Measurements from ENCODE around the gene SULT2B1.
A peak's percentile ranks its signal among the peaks of the same experiment; 100 is the strongest.

Gene SULT2B1

DNA sequence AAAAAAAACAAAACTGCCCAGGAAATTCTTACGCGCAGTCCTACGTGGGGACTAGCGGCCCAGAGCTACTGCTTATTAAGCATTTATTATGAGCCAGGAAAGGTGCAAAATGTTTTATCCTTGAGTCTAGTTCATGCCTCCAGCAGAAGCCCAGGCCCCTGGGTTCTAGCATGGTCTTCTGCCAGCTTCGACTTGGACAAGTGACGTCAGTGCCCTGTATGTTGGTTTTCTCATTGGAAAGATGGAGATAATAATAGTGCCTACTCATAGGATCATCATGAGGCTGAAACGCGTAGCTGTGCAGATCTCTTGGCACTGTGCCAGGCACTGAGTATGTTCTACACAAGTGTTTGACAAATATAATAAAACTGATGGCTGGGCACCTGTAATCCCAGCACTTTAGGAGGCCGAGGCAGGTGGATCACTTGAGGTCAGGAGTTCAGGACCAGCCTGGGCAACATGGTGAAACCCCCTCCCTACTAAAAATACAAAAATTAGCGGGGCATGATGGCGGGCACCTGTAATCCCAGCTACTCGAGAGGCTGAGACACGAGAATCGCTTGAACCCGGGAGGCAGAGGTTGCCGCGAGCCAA lies 12.4 kb upstream of the SULT2B1 start:
- H2BK120ac ChIP-seq (ENCODE audit: insufficient read depth, low read length, poor library complexity) = no peak overlapping the region
- no peak overlapping the region for H4K8ac ChIP-seq (ENCODE audit: low read depth, low read length)
- WGBS (ENCODE audit: extremely low coverage, insufficient coverage, insufficient read length) = no CpG with 5 or more reads among the region's 17 CpGs
- no peak overlapping the region for H3K18ac ChIP-seq (ENCODE audit: low read length)
- H3K79me1 ChIP-seq (ENCODE audit: low read length) = no peaks in the 10 kb centered on the region
- no peak overlapping the region for H3K4me3 ChIP-seq (ENCODE audit: low read depth, low read length)
- no peak overlapping the region for H2BK12ac ChIP-seq (ENCODE audit: low read length)
- H3K36me3 ChIP-seq (ENCODE audit: control insufficient read depth in 1 of 2, insufficient read depth in 2 of 2, low read length in 2 of 2) = no peaks in the 10 kb centered on the region
- H3K27ac ChIP-seq (ENCODE audit: low read depth, low read length) = no peak overlapping the region
- H3K79me2 ChIP-seq (ENCODE audit: control insufficient read depth, insufficient read depth, low read length, poor library complexity) = no peaks in the 10 kb centered on the region
- no peak overlapping the region for H3K4me2 ChIP-seq (ENCODE audit: low read length)
- DNase-seq = peak; percentile 59 to 64
- no peak overlapping the region for H4K91ac ChIP-seq (ENCODE audit: low read depth, low read length)
- no peak overlapping the region for H2AK5ac ChIP-seq (ENCODE audit: low read length)
- no peak overlapping the region for H4K12ac ChIP-seq (ENCODE audit: low read depth, low read length)
- peaks cover 8% of the 10 kb centered on the region in 2 experiments for H3K4me1 ChIP-seq (ENCODE audit: control insufficient read depth in 1 of 2, insufficient read depth in 2 of 2, low read length in 2 of 2)
- H2AFZ ChIP-seq (ENCODE audit: insufficient read depth, low read length, poor library complexity) = no peak overlapping the region
- no peak overlapping the region for H3K14ac ChIP-seq (ENCODE audit: low read length)
- H2BK5ac ChIP-seq (ENCODE audit: low read depth, low read length, poor library complexity) = no peak overlapping the region
- no peak overlapping the region for H3K4ac ChIP-seq (ENCODE audit: low read depth, low read length)
- no peaks in the 10 kb centered on the region for H3K27me3 ChIP-seq (ENCODE audit: insufficient read depth, low read length)
- no peak overlapping the region for H3K23ac ChIP-seq (ENCODE audit: low read length)
- H3K9me3 ChIP-seq (ENCODE audit: insufficient read depth, low read depth, low read length) = no peaks in the 10 kb centered on the region
- H3K9ac ChIP-seq (ENCODE audit: low read length) = no peak overlapping the region

DNA sequence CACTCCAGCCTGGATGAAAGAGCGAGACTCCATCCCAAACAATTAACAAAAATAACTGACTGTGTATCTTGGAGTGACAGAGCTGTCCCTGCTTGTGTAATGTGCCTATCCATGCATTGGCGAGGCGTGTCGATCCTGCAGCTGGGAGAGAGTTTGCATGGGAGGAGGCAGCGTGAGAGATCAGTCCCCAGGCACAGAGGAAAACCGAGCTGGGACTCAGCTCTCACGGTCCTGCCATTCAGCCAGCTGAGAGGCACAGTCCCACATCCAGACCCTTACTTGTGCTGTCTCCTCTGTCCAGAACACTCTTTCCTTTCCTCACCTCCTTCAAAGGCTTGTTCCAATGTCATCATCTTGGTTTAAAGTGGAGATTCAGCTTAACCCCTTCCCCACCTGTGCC lies 11.9 kb upstream of the SULT2B1 start:
- no peak overlapping the region for H2AFZ ChIP-seq (ENCODE audit: insufficient read depth, low read length, poor library complexity)

GRCh38 chr19:48541813-48542212 lies 10.2 kb upstream of the SULT2B1 start:
- Histone ChIP-seq H3K79me1 (ENCODE audit: low read length) (no peaks in the 10 kb centered on the region), H2AFZ (ENCODE audit: insufficient read depth, low read length, poor library complexity) (no peak overlapping the region), H2AK5ac (ENCODE audit: low read length) (no peak overlapping the region), H3K36me3 (ENCODE audit: control insufficient read depth in 1 of 2, insufficient read depth in 2 of 2, low read length in 2 of 2) (no peaks in the 10 kb centered on the region), H2BK120ac (ENCODE audit: insufficient read depth, low read length, poor library complexity) (no peak overlapping the region), H3K27ac (ENCODE audit: low read depth, low read length) (no peak overlapping the region), H3K27me3 (ENCODE audit: insufficient read depth, low read length) (no peaks in the 10 kb centered on the region), H2BK5ac (ENCODE audit: low read depth, low read length, poor library complexity) (no peak overlapping the region), H3K4me2 (ENCODE audit: low read length) (no peak overlapping the region), H3K14ac (ENCODE audit: low read length) (no peak overlapping the region), H3K9me3 (ENCODE audit: insufficient read depth, low read depth, low read length) (no peaks in the 10 kb centered on the region), H3K23ac (ENCODE audit: low read length) (no peak overlapping the region), H2BK12ac (ENCODE audit: low read length) (no peak overlapping the region), H3K79me2 (ENCODE audit: control insufficient read depth, insufficient read depth, low read length, poor library complexity) (no peaks in the 10 kb centered on the region), H3K4ac (ENCODE audit: low read depth, low read length) (no peak overlapping the region), H3K4me1 (ENCODE audit: control insufficient read depth in 1 of 2, insufficient read depth in 2 of 2, low read length in 2 of 2) (peaks cover 8% of the 10 kb centered on the region in 2 experiments), H4K8ac (ENCODE audit: low read depth, low read length) (no peak overlapping the region), H3K4me3 (ENCODE audit: low read depth, low read length) (no peak overlapping the region), H4K91ac (ENCODE audit: low read depth, low read length) (no peak overlapping the region), H4K12ac (ENCODE audit: low read depth, low read length) (no peak overlapping the region), H3K18ac (ENCODE audit: low read length) (no peak overlapping the region), H3K9ac (ENCODE audit: low read length) (no peak overlapping the region)
- no CpG with 5 or more reads among the region's 6 CpGs for WGBS (ENCODE audit: extremely low coverage, insufficient coverage, insufficient read length)
- no peak for DNase-seq

More for the DNA sequence above, 11.9 kb upstream of the SULT2B1 start:
- no peak overlapping the region for H3K14ac ChIP-seq (ENCODE audit: low read length)
- no peak overlapping the region for H3K4me2 ChIP-seq (ENCODE audit: low read length)
- no peak overlapping the region for H2BK120ac ChIP-seq (ENCODE audit: insufficient read depth, low read length, poor library complexity)
- no peak overlapping the region for H4K91ac ChIP-seq (ENCODE audit: low read depth, low read length)
- peaks cover 8% of the 10 kb centered on the region in 2 experiments for H3K4me1 ChIP-seq (ENCODE audit: control insufficient read depth in 1 of 2, insufficient read depth in 2 of 2, low read length in 2 of 2)
- no CpG with 5 or more reads among the region's 7 CpGs for WGBS (ENCODE audit: extremely low coverage, insufficient coverage, insufficient read length)
- no peak overlapping the region for H3K4me3 ChIP-seq (ENCODE audit: low read depth, low read length)
- H3K27ac ChIP-seq (ENCODE audit: low read depth, low read length) = no peak overlapping the region
- no peak overlapping the region for H3K23ac ChIP-seq (ENCODE audit: low read length)
- H3K79me2 ChIP-seq (ENCODE audit: control insufficient read depth, insufficient read depth, low read length, poor library complexity) = no peaks in the 10 kb centered on the region
- no peaks in the 10 kb centered on the region for H3K79me1 ChIP-seq (ENCODE audit: low read length)
- H2BK12ac ChIP-seq (ENCODE audit: low read length) = no peak overlapping the region
- H3K9me3 ChIP-seq (ENCODE audit: insufficient read depth, low read depth, low read length) = no peaks in the 10 kb centered on the region
- H4K8ac ChIP-seq (ENCODE audit: low read depth, low read length) = no peak overlapping the region
- no peak overlapping the region for H4K12ac ChIP-seq (ENCODE audit: low read depth, low read length)
- no peak overlapping the region for H3K4ac ChIP-seq (ENCODE audit: low read depth, low read length)
- no peak overlapping the region for H3K18ac ChIP-seq (ENCODE audit: low read length)
- no peaks in the 10 kb centered on the region for H3K36me3 ChIP-seq (ENCODE audit: control insufficient read depth in 1 of 2, insufficient read depth in 2 of 2, low read length in 2 of 2)
- no peaks in the 10 kb centered on the region for H3K27me3 ChIP-seq (ENCODE audit: insufficient read depth, low read length)
- H3K9ac ChIP-seq (ENCODE audit: low read length) = no peak overlapping the region
- no peak overlapping the region for H2BK5ac ChIP-seq (ENCODE audit: low read depth, low read length, poor library complexity)
- DNase-seq = no peak
- H2AK5ac ChIP-seq (ENCODE audit: low read length) = no peak overlapping the region

GRCh38 chr19:48543121-48543710 lies 8.8 kb upstream of the SULT2B1 start:
- H3K27me3 ChIP-seq (ENCODE audit: insufficient read depth, low read length) = no peaks in the 10 kb centered on the region
- no peak overlapping the region for H3K4ac ChIP-seq (ENCODE audit: low read depth, low read length)
- no peak overlapping the region for H3K18ac ChIP-seq (ENCODE audit: low read length)
- peak overlapping the region; percentile 14 for H4K12ac ChIP-seq (ENCODE audit: low read depth, low read length)
- peak; percentile 41 to 62 for DNase-seq
- H3K9ac ChIP-seq (ENCODE audit: low read length) = no peak overlapping the region
- H2BK5ac ChIP-seq (ENCODE audit: low read depth, low read length, poor library complexity) = no peak overlapping the region
- H2BK12ac ChIP-seq (ENCODE audit: low read length) = no peak overlapping the region
- H4K91ac ChIP-seq (ENCODE audit: low read depth, low read length) = no peak overlapping the region
- no CpG with 5 or more reads among the region's 19 CpGs for WGBS (ENCODE audit: extremely low coverage, insufficient coverage, insufficient read length)
- peak overlapping the region; percentile 4 for H2BK120ac ChIP-seq (ENCODE audit: insufficient read depth, low read length, poor library complexity)
- no peak overlapping the region for H3K14ac ChIP-seq (ENCODE audit: low read length)
- peak overlapping the region; percentile 12 for H2AFZ ChIP-seq (ENCODE audit: insufficient read depth, low read length, poor library complexity)
- no peaks in the 10 kb centered on the region for H3K79me2 ChIP-seq (ENCODE audit: control insufficient read depth, insufficient read depth, low read length, poor library complexity)
- H4K8ac ChIP-seq (ENCODE audit: low read depth, low read length) = peak overlapping the region; percentile 13
- H3K4me3 ChIP-seq (ENCODE audit: low read depth, low read length) = no peak overlapping the region
- no peaks in the 10 kb centered on the region for H3K79me1 ChIP-seq (ENCODE audit: low read length)
- H3K4me2 ChIP-seq (ENCODE audit: low read length) = peak overlapping the region; percentile 37
- no peaks in the 10 kb centered on the region for H3K9me3 ChIP-seq (ENCODE audit: insufficient read depth, low read depth, low read length)
- H3K27ac ChIP-seq (ENCODE audit: low read depth, low read length) = no peak overlapping the region
- peaks cover 8% of the 10 kb centered on the region in 2 experiments for H3K4me1 ChIP-seq (ENCODE audit: control insufficient read depth in 1 of 2, insufficient read depth in 2 of 2, low read length in 2 of 2)
- no peak overlapping the region for H2AK5ac ChIP-seq (ENCODE audit: low read length)
- H3K36me3 ChIP-seq (ENCODE audit: control insufficient read depth in 1 of 2, insufficient read depth in 2 of 2, low read length in 2 of 2) = no peaks in the 10 kb centered on the region
- H3K23ac ChIP-seq (ENCODE audit: low read length) = no peak overlapping the region

All from trophoblast cell (in vitro differentiated cells and primary cell).